ENCODE results near the gene HSPBP1.
"Not testable (repeated sequence)": the region's sequence is repeated elsewhere in the genome, so short reads cannot be mapped to it uniquely, and the experiment has no call there.

HSPBP1 gene

GRCh38 chr19:55231391-55232285 is 48.3 kb downstream of the HSPBP1 start:
- DNase-seq = no peak

DNA sequence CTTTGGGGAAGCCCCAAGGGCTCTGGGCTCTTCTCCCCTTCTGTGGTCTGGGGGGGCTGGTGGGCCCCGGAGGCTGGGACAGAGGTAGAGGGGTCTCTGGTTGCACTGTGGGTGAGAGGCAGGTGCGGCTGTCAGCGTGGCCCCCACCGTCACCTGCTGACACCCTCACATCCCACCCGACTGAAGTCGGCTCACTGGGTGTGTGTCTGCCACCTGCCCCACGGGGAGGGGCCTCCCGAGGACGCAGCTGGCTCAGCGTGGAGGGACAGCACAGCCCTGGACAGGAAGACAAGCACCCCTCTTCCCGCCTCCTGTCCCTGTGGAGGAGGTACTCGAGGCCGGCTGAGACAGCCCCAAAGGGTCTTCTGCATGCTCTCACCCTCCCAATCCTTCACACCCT is 49.1 kb downstream of the HSPBP1 start:
- no peak for DNase-seq

- no peak for DNase-seq
Measured at GRCh38 chr19:55230329-55230728, 49.6 kb downstream of the HSPBP1 start.

DNA sequence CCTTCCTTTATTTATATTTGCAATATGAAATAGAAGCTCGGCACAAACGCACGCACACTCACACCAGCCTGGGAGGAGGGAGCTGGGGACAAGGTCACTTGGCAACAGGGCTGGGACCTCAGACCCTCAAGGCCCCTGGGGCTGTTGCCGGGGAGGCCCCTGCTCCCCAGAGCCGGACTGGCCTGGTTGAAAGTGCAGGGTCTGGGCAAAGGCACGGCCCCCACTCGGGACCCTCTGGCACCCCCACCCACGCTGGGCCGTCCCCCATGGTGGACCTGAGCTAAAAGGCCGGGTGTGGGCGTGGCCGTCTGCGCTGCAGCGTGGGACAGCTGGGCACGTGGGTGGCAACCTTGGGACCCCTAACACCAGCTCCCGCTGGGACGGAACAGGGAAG is 50.1 kb downstream of the HSPBP1 start:
- no peak for DNase-seq

GRCh38 chr19:55229145-55229788 is 50.6 kb downstream of the HSPBP1 start:
- DNase-seq = no peak

DNA sequence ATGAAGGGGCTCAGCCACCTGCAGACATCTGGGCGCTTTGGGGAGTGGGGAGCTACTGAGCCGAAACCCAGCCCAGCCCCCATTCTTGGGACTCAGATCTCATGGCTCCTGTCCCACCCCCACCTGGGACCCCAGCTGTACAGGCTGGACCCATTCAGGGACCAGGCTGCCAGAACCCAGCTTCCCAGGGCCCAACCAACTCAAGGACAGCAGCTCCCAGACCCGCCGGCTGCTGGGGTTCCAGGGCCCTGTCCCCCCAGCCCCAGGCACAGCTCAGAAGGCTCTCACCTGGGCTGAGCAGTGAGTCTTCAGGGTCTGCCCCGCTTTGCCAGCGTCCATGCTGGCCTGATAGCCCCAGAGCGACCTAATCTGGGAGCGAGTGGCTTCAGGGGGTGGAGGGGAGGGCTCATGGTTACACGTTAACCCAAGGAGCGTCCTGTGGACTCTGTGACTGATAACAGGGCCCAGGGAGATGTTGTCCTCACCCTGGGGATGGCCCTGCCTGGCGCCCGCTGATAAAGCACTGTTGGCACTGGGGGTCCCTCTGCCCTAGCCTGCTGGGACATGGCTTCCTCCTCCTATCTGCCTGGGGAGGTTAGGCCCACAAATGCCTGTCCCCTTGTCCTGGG is 51.4 kb downstream of the HSPBP1 start, which contains the start of gene TMEM86B:
Gene TMEM86B, minus strand, starts transcription at position 361 of the 629 bp plus-strand sequence. Its CDS starts 22 bp downstream, at position 339.
- peak; percentile 97 for DNase-seq

DNA sequence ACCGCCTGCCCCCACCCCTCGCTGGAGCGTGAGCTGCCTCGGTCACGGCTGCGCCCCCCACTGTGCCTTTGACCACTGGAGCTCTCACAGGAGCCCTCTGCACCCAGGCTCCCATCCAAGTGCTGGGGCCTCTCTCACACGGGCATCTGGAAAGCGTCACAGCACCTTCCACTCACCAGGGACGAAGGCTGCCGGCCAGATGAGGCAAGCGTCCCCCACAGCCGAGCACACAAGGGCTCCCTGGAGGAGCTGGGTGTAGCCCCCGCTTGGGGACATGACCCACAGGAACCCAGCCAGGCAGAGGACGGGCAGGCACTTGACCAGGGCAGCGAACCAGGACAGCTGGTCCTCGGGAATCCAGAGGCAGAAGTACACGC is 51.9 kb downstream of the HSPBP1 start:
- no peak for DNase-seq

GRCh38 chr19:55227241-55228014 is 52.5 kb downstream of the HSPBP1 start:
- no peak for DNase-seq

GRCh38 chr19:55226788-55227187 is 53.1 kb downstream of the HSPBP1 start:
- no peak for DNase-seq

DNA sequence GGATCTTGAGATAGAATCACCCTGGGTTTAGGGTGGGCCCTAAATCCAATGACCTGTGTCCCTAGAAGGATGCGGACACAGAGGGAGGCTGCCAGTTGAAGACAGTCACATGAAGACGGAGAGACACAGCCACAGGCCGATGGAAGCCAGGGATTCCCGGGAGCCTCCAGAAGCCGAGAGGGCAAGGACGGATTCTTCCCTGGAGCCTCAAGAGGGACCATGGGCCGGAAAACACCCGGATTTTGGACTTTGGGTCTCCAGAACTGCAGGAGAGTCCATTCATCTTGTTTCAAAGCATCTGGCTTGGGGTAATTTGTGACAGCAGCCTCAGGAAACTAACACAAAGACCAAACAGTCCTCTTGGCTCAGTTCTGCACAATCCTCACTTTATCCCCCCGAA is 53.6 kb downstream of the HSPBP1 start:
- no peak for DNase-seq

DNA sequence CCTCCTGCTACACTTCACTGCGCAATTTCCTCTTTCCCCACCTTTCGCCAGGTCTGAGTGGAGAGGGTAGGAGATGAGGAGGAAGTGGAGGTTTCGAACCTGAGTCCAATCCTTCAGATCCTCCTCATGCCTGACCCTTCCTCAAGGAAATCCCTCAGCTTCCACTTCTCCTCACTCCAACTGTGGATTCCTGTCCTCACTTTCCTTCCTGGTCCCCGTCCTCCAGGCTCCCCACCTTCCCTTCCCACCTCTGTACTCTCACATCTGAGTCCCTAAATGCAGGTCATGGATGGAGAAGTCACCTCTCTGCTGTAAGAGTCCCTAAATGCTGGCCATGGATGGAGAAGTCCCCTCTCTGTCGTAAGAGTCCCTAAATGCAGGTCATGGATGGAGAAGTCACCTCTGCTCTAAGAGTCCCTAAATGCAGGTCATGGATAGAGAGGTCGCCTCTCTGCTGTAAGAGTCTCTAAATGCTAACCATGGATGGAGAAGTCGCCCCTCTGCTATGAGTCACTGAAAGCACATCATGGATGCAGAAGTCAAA is 54.4 kb downstream of the HSPBP1 start:
- DNase-seq = peak; percentile 32

GRCh38 chr19:55224679-55225414 is 55.1 kb downstream of the HSPBP1 start:
- not testable (repeated sequence) for DNase-seq

GRCh38 chr19:55224038-55224665 is 55.8 kb downstream of the HSPBP1 start:
- no peak for DNase-seq

- DNase-seq = no peak
Measured at GRCh38 chr19:55223291-55224037, 56.4 kb downstream of the HSPBP1 start.

DNA sequence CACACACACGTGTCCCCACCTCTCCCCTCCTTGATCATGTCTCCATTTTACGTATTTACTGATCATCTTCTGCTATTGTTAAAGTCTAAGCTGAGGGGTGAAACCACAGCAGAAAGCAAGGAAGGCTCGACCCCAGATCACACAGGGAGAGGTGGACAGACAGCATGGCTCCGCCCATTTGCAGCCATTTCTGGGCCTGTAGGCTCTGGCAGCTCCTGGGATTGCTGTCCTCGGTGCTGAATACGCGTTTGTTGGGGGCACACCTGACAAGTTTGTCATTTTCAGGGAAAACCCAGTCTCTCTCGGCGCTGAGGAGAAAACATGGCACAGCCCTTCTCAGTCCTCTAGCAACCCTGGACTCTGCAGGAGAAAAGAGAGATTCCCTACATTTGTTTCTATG is 59.4 kb downstream of the HSPBP1 start:
- peak; percentile 61 for DNase-seq

DNA sequence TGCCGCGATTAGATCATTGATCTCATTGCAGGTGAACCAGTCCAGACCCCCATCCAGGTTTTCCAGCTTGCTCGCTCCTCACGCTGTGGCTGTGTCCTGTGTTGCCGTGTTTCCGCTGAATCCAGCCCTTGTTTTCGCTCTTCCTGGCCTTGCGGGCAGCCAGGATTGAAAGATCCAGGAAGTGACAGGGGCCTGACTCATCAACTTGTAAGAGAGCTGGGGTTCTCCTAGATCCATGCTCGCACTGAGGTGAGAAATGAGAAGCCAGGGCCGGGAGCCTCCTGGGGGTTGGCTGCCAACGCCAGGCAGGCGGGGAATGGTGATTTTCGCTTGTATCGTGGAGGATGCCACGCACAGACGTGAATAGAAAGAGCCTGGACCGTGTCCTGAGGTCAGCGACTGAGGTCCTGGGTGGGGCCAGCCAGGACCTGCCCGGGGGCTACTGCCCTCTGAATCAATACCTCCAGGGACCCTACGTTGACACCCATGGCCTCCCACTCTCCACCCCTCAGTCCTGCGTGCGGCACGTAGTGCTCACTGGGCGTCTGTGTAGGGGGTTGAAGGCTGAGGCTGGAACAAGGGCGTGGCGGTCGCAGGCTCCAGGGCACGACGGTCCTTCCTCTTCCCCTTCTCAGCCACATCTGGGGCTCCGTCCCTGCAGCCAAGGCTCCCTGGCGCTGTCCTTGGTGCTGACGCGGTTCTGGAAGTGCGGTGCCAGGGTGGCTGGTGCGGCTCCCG is 63.3 kb downstream of the HSPBP1 start:
- DNase-seq = peak; percentile 92

DNA sequence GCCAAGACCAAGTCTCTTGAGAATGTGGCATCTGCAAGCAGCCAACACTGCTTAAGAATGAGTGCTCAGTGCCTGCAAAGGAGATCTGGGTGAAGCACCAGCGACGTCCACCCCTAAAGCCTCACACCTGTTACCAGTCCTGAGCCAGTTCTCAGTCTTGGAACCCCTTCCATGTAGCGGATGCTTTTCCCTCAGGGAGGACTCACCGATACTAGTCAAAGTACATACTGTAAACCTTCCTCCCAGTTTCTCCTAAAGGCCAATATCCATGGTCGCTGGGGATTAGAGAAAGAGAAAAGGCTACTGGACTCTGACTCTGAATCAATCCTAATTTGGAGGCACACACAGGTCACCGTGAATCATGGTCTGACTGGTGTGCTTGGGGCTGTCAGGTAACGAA is 66.4 kb downstream of the HSPBP1 start:
- DNase-seq = no peak

- DNase-seq = peak; percentile 63
Measured at GRCh38 chr19:55212447-55212846, 67.5 kb downstream of the HSPBP1 start.

Measured in hematopoietic multipotent progenitor cell treated with erythropoietin and hydrocortisone succinate and interleukin-3 and kit ligand, for 6 days (in vitro differentiated cells).